ENCODE data around the gene UPK1B. TPM values are rescaled to one million over a fixed set of nuclear protein-coding genes. Genes with fewer than 3 reads are reported as not detected.
A peak's percentile ranks its signal among the peaks of the same experiment; 100 is the strongest.
"Not testable (repeated sequence)": the region's sequence is repeated elsewhere in the genome, so short reads cannot be mapped to it uniquely, and the experiment has no call there.

Gene UPK1B
- total RNA-seq, 1 donor from 2014 or later = 25.0 TPM

GRCh38 chr3:119149484-119149883 is 23.9 kb upstream of the UPK1B start:
- no peaks in the 10 kb centered on the region for H3K27me3 ChIP-seq (ENCODE audit: control insufficient read depth, insufficient read depth, low read length)
- FAIRE-seq (no peak), DNase-seq (ENCODE audit: low read depth) (peak; percentile 65)
- TF ChIP-seq CTCF (IDR thresholded peaks at IDR 0.05; ENCODE audit: insufficient read depth, low read length, severe bottlenecking) = no peak
- H3K4me3 ChIP-seq (ENCODE audit: low read depth, low read length) = no peak overlapping the region
- no peaks in the 10 kb centered on the region for H3K36me3 ChIP-seq (ENCODE audit: control insufficient read depth, insufficient read depth, low read length)

GRCh38 chr3:119156868-119157267 is 16.5 kb upstream of the UPK1B start:
- FAIRE-seq (no peak), DNase-seq (ENCODE audit: low read depth) (no peak)
- Histone ChIP-seq H3K36me3 (ENCODE audit: control insufficient read depth, insufficient read depth, low read length) (no peaks in the 10 kb centered on the region), H3K4me3 (ENCODE audit: low read depth, low read length) (no peak overlapping the region), H3K27me3 (ENCODE audit: control insufficient read depth, insufficient read depth, low read length) (no peaks in the 10 kb centered on the region)
- no peak for TF ChIP-seq CTCF (IDR thresholded peaks at IDR 0.05; ENCODE audit: insufficient read depth, low read length, severe bottlenecking)

GRCh38 chr3:119157971-119158370 is 15.4 kb upstream of the UPK1B start:
- no peak for TF ChIP-seq CTCF (IDR thresholded peaks at IDR 0.05; ENCODE audit: insufficient read depth, low read length, severe bottlenecking)
- no peak for FAIRE-seq
- no peaks in the 10 kb centered on the region for H3K27me3 ChIP-seq (ENCODE audit: control insufficient read depth, insufficient read depth, low read length)
- no peak for DNase-seq (ENCODE audit: low read depth)
- no peaks in the 10 kb centered on the region for H3K36me3 ChIP-seq (ENCODE audit: control insufficient read depth, insufficient read depth, low read length)
- H3K4me3 ChIP-seq (ENCODE audit: low read depth, low read length) = no peak overlapping the region

GRCh38 chr3:119160361-119160760 is 13.0 kb upstream of the UPK1B start:
- FAIRE-seq (no peak), DNase-seq (ENCODE audit: low read depth) (peak; percentile 71)
- Histone ChIP-seq H3K27me3 (ENCODE audit: control insufficient read depth, insufficient read depth, low read length) (no peaks in the 10 kb centered on the region), H3K36me3 (ENCODE audit: control insufficient read depth, insufficient read depth, low read length) (no peaks in the 10 kb centered on the region), H3K4me3 (ENCODE audit: low read depth, low read length) (no peak overlapping the region)
- no peak for TF ChIP-seq CTCF (IDR thresholded peaks at IDR 0.05; ENCODE audit: insufficient read depth, low read length, severe bottlenecking)

- FAIRE-seq (no peak), DNase-seq (ENCODE audit: low read depth) (no peak)
- Histone ChIP-seq H3K4me3 (ENCODE audit: low read depth, low read length) (no peak overlapping the region), H3K27me3 (ENCODE audit: control insufficient read depth, insufficient read depth, low read length) (no peaks in the 10 kb centered on the region), H3K36me3 (ENCODE audit: control insufficient read depth, insufficient read depth, low read length) (no peaks in the 10 kb centered on the region)
- TF ChIP-seq CTCF (IDR thresholded peaks at IDR 0.05; ENCODE audit: insufficient read depth, low read length, severe bottlenecking) = no peak
These were observed 12.6 kb upstream of the UPK1B start for GRCh38 chr3:119160815-119161214.

GRCh38 chr3:119161240-119161639 is 12.2 kb upstream of the UPK1B start:
- no peak for FAIRE-seq
- TF ChIP-seq CTCF (IDR thresholded peaks at IDR 0.05; ENCODE audit: insufficient read depth, low read length, severe bottlenecking) = no peak
- DNase-seq (ENCODE audit: low read depth) = peak; percentile 65
- no peaks in the 10 kb centered on the region for H3K36me3 ChIP-seq (ENCODE audit: control insufficient read depth, insufficient read depth, low read length)
- no peak overlapping the region for H3K4me3 ChIP-seq (ENCODE audit: low read depth, low read length)
- H3K27me3 ChIP-seq (ENCODE audit: control insufficient read depth, insufficient read depth, low read length) = no peaks in the 10 kb centered on the region

GRCh38 chr3:119164745-119165144 is 8.7 kb upstream of the UPK1B start:
- FAIRE-seq = not testable (repeated sequence)

More at GRCh38 chr3:119164745-119165144, 8.7 kb upstream of the UPK1B start:
- H3K27me3 ChIP-seq (ENCODE audit: control insufficient read depth, insufficient read depth, low read length); H3K36me3 ChIP-seq (ENCODE audit: control insufficient read depth, insufficient read depth, low read length); H3K4me3 ChIP-seq (ENCODE audit: low read depth, low read length); DNase-seq (ENCODE audit: low read depth): not testable (repeated sequence)

Data from bronchial epithelial cell (primary cell).